GM21786 (cell line): Measurements from ENCODE around the gene ITPR2.
"Not testable (repeated sequence)": the region's sequence is repeated elsewhere in the genome, so short reads cannot be mapped to it uniquely, and the experiment has no call there.

Source experiments
- ATAC-seq: cut with Tn5 transposase; IDR thresholded peaks from one replicate; pipeline ENCODE4 v1.9.1; 2021; ENCODE audit not compliant: unreplicated experiment

Gene ITPR2

DNA sequence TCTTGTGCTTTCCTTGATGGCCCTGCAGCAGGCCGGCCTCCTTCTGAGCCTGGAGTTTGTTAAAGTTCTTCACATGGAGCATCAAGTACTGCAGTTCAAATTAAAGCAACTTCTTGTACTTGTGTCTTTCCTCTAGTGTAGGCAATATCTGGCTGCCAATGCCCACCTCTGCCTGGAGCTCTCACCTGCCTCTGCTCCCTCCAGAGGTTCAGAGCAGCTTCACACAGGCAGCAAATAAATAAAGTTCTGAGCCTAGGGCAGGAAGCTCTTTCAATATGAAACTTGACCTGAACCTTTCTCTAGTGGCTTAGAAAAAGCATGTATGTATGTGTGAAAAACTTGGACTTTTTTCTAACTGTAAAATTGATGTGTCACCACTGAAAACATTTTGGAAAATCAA, 65.9 kb downstream of the ITPR2 start:
- ATAC-seq, result peak; percentile 36

DNA sequence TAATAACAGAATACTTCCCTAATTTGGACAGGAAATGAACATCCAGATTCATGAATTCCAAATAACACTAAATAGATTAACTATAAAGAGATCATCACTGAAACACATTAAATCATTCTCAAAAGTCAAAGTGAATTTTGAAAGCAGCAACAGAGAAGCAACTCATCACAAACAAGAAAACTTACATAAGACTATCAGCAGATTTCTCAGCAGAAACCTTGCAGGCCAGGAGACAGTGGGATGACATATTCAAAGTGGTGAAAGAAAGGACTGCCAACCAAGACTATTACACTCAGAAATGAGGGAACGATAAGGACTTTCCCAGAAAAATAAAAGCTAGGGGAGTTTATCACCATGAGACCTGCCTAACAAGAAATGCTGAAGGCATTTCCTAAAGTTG, 70.8 kb downstream of the ITPR2 start:
- no peak for ATAC-seq

DNA sequence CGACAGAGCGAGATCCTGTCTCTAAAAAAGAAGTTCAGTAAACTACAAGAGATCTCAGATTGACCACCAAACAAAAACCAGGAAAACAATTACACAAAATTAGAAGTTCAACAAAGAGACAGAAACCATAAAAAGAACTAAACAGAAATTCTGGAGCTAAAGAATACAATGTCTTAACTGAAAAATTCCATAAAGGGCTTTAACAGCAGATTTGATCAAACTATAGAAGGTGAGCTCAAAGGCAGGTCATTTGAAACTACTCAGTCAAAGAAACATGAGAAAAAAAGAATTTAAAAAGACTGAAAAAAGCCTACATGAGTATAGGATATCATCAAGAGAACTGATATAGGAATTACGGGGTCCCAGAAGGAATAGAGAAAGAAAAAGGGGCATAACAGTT, 71.2 kb downstream of the ITPR2 start:
- no peak for ATAC-seq

DNA sequence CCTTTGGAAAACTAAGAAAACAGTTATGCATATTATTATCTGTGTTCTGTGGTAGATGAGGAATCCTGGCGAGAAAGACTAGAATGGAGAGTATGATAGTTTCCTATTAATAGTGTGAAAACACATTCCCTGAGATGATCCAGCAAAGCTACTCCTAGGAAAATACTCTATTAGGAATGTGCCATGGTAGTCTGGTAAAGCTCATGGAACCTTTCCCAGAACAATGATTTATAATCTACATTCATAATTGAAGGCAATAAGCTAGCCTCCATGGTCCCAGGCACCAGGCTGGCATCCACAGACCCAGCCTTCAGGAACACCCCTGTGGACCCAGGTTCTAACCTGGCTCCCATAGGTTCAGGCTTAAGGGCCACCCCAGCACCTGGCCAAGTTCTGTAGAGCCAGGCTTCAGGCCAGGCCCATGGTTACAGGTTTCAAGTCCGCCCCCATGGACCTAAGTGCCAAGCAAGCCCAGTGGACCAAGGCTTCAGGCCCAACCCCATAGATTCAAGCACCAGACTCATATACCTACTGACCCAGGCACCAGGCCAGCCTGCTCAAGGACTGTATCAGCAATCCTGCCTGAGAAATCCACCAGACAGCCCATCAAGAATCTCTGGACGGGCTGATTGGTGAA, 72.2 kb downstream of the ITPR2 start:
- ATAC-seq, result no peak

DNA sequence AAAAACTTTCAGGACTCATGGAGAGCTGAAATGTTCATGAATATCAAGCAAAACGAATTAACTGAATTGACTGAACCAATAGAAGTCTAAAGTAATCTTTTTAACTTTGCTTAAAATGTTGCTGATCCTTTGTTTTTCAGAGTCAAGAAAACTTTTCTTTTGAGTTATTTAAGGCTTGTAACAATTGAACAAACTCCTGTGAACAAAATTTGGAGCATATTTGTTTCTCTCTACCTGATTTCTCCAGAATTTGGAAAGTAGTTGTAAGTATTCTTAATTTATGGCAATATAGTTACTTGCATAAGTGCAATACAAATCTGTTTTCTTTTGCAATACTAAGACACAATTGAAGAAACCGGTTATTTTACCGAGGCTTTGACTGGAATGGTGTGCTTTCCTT, 77.6 kb downstream of the ITPR2 start:
- ATAC-seq, result not testable (repeated sequence)

DNA sequence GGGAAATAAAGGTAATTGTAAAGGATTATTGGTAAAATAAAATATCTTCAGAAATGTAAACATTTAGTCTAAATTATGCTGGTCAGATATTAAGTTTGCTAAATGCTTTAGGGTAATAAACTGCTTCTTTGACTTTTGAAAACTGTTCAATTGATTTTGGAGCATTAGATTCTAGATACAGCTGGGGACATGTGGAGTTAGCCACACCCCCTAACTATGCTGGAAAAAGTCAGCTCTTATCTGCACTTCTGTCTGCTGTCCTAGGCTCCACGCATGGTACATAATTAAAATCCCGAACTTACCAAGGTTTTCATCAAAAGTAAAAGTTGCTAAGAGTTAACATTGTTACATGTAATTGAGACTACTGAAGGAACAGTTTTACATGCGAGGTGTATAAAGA, 78.8 kb downstream of the ITPR2 start:
- no peak for ATAC-seq

DNA sequence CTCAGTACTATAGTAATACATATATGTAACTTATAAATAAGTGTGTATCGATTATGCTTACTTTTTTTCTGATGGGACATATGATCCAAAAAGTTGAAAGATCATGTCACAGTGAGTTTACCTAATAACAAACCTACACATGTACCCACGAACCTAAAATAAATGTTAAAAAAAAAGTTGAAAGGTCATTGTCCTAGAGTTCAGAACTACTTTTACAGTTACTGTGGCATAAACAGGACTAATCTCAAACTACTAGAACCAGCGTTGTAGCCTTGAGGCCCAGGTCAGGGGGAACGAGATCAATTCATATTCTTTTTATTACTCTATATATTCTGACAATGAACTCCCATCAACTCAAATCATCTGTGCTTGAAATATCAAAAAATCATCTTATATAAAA, 81.8 kb downstream of the ITPR2 start:
- ATAC-seq, result no peak

DNA sequence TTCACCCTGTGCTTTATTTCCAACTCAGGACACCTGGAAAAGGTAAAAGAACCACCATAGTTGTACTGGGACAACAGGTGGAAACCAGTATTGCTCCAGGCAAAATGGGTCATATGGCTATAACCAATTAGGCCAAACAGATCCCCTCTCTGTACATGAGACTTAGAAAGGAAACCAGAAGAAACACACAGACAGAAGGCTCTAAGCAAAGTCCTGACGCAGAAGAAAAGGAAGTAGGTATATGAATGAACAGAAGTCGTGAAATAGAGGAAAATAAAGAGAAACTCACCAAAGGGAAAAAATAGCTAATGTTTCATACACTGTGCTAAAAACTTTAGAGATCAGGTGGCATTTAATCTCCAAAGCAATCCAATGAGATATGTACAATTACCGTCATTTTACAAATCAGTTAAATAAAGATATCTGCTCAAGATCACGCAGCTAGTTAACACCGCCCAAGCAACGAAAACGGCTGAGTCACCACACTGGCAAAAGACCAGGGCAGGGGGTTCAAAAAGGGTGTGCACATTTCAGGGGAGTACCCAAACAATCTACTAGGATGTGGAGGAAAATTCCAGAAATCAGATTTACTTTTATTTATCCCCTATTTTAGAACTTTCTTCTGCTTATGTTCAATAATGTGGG, 82.3 kb downstream of the ITPR2 start:
- peak; percentile 45 for ATAC-seq

DNA sequence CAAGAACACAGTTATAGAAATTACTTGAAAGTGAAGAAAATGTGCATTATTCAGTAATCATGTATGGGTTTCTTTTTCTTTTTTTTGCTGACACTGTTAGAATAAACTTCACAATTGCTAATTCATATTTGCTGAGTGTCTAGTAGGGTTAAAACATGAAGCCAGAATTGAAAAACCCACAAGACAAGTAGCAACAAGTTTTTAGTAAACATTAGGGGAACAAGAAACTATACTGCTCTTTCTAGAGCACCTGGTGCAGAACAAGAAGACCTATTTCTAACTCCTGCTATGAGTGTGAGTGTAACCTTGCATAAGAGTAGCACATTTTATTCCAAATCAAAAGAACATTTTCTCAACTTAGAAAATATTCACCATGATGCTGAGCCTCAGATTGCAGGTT, 83.2 kb downstream of the ITPR2 start:
- ATAC-seq, result peak; percentile 74

DNA sequence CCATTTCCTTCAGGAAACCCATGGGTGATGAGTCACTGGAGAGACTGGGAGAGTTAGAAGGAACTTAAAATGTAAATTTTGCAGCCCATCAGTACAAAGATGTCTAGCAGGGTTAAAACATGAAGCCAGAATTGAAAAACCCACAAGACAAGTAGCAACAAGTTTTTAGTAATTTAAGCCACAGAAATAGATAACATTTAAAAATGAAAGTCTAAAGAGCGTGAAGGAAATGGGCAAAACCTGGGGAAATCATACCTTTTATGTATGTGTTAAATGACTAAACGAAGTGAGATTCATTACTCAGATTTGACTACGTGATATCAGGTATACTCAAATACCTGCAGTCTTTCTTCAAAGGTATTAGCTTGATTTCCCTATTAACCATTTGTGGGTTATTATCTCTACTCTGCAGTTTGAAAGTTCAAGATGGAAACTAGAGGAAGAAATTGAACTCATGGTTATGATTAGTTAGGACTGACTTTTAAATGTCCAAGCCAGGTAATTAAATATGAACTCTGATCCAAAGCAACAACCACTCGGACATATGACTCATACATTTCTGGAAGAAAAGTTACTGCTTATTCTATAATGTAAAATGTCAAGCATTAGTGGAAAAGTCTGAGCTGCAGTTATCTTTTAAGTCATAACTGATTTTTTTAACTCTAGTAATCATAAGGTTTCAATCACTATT, 84.1 kb downstream of the ITPR2 start:
- no peak for ATAC-seq

DNA sequence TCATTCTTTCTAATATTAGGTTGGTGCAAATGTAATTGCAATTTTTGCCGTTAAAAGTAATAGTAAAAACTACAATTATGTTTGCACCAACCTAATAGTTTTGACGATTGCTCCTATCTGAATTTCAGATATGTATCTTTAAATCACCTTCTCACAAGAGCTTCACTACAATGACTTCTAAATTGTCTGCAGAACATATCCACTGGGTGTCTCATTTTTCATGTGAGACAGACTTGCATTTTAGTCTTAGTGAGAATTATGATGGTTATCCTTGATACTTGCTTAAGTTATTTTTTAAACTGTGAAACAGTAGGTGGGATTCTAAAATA, 84.6 kb downstream of the ITPR2 start:
- ATAC-seq, result no peak

DNA sequence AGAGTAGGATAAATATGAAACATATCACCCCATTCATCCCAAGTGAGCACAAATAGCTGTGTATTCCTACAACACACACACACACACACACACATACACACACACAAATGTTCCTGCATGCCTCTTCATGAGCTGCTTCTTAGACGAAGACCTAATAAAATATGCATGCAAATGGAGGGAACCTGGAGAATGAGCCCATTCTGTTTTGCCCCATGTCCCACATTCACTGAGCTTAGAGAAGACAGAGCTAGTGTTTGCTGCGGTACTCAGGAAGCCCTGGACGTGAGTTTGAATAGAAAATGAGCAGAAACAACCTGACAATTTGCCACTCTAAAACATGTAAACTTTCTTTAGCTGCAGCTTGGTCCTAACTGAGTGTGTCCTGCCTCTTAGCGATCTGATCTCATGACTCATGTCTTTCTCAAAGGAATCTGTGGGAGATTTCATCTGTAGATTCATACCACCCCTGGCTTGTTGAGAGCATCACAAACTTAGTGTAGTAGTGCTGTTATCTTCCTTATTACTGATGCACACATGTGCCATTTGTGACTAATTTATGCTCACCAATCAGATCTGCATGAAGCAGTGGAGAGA, 86.8 kb downstream of the ITPR2 start:
- ATAC-seq, result no peak

DNA sequence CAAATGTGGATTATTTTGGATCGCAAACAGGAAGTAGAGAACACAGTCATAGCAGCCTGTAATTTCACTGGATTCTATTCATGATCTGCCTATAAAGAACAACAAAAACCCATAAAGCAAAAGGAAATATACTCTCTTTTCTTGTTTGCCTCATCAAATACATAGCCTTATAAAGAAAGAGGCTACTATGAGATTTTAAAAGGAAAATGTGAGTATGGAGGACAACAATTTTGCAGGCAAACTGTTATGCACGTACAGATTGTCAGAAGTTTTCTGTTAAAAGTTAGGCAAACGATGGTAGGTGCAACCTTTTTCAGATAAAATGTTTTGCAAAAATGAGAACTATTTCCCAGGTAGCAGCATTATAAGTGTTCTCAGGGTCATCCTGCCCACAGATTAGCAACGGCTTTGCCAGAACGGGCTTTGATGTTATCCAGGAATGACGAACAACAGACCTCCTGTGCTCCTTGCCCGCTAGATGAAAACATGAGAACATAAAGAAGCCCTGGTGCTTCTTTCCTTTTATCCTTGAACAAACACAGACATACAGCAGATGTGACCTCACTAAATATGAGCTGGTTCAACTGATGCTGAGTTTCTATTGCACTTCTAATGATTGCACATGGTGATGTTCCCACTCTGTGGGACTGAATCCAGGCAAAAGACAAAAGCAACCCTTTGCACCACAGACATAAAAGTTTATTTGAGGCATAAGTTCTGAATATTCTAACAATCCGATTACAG, 88.1 kb downstream of the ITPR2 start:
- ATAC-seq, result no peak

DNA sequence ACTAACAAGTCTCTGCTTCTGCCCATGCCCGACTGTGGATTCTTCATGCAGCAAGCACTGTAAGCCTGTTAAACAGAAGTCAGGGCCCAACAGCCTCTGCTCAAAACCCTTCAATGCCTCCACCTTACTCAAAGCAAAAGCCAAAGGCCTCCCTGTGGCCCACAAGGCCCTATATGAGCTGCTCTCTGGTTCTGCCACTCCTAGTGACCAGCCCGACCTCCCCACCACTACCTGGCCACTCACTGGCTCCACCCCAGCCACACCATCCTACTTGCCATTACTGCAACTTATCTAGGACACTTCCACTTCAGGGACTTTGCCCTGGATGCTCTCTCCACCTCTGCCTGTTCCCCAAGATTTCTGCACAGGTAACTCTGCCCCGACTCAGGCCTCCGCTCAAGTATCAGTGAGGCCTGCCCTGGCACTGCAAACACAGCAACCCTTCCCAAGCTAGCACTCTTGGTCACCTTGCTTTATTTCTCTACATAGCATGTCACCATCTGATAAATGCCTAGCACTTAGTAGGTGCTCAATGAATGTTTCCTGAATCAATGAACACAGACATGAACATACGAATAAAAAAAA, 88.9 kb downstream of the ITPR2 start:
- no peak for ATAC-seq

DNA sequence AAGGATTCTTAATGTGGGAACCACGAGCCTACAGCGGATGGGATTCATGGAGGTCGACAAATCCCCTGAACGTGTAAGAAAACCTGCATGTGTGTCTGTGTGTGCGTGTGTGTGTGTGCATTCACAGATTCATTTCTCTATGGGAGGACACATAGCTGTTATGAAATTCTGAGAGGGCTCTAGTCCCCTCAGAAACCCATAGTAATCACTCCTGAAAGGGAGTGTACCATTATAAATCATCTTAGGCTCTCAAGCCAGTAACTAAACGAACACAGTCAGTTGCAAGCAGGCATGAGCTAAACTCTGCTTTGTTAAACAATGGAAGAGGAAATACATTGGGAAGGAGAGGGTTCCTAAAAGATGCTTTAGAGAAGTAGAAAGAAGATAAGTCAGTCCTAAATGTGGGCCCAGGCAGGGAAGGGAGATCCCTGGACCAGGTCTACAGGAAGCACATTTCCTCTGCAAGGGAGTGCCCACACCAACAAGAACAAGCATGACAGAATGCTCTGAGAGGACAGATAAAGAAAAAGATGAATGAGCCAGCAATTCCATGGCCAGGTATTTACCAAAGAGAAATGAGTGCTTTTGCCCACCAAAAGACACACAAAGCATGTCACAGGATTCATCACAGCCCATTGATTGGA, 91.3 kb downstream of the ITPR2 start:
- no peak for ATAC-seq

DNA sequence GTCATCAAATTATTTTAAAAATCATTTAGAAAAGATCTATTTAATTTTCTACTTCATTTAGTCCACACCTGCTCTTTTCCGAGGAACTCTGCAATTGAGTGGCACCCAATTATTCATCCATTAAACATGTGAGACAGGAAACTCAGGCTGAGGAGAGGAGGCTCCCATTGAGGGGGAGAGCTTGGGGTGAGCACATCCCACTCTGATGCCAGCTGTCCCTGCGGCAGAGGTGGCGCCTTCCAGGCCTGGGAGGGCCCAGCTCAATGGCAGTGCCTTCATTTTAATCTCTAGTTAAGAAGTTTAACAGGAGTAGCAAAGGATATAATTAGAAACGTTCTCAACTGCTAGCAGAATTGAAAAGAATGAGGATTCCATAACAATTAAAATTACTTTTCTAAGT, 92.0 kb downstream of the ITPR2 start:
- no peak for ATAC-seq

DNA sequence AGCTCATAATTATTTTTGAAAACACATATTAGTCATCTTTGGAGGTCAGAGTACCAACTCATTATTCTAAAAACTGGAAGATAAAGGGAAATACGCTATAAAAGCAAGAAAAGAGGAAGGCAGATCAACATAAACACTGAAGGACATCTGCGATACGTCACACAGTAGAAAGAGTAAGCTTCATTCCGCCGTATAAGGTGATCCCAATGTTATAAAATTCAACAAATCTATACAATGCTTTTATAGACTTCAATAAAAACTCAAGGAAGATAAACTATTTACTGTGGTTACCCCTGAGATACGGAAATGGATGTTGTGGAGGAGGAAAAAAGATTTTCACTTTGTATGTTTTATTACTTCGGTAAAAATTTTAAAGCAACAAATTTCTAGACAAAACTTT, 92.6 kb downstream of the ITPR2 start:
- no peak for ATAC-seq

DNA sequence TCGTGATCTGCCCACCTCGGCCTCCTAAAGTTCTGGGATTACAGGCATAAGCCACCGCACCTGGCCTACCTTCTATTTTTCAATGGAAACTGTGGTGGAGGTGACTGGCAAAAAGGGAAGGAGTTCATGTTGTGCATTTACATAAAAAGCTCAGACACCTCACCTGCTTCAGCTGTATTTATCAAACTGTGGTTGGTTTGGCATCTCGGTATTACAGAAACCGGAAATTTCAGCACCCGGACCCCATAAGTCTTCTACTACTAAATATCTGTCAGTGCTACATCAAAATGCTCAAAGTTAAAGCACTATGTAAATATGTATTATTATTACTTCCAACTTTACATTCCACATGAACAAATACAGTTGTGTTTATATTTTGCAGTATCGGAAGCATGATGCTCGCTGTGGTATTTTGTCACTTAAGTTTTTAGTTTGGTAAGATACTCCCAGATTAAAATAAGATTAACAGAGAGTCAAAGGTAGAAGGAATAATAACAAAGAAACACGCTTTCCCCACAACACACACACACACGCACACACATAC, 95.4 kb downstream of the ITPR2 start:
- no peak for ATAC-seq

DNA sequence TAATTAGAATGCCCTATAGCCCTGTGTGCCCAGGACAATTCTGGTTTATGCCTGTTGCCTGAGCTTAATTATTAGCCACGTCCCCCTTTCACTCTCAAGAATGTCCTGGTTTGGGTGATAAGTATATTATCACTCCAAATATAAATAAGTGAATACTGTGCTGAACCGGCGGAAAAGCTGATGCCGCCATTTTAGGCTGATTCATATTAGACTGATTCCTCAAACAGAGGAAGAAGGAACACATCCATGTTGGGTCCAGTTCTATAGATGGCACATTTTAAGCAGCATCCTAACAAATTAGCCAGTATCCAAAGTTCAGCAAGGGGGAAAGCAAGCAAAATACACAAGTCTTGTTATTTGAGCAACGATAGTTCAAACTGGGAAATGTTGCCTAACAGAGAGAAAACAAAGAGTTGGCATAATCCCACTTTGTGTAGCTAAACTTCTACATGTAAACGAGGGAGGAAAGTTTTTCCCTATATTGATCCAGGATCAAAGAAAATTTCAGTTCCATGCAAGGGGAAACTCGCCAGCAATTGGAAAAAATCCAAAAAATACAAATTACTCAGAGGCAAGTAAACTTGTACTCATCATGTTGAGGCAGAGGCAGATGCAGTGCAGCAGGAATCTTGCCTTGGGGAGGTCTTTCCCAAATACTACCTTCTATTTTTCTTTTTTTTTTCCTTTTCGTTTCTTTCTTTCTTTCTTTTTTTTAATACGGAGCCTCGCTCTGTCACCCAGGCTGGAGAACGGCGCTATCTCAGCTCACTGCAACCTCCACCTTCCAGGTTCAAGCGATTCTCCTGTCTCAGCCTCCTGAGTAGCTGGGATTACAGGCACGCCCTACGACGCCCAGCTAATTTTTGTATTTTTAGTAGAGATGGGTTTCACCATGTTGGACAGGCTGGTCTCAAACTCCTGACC, 96.2 kb downstream of the ITPR2 start:
- ATAC-seq, result no peak
